OCI-LY3 (cell line): ENCODE results near the gene CNTN1.

ENCODE experiments used
- EZH2phosphoT487 ChIP-seq: fragments of 200-600 bp; shearing (Covaris generic); IDR thresholded peaks from 2 replicates; pipeline ENCODE4 v1.6.1; 2018; ENCODE audit warnings: antibody characterized with exemption, mixed run types, low read depth
- TF ChIP-seq, protein P1 (sequence below): fragments of 200-600, 300-600 bp; sonication (generic); IDR thresholded peaks from 2 replicates; pipeline ENCODE4 v1.5.1; 2014; ENCODE audit warnings: antibody characterized with exemption, low read length, low read depth

DNA sequence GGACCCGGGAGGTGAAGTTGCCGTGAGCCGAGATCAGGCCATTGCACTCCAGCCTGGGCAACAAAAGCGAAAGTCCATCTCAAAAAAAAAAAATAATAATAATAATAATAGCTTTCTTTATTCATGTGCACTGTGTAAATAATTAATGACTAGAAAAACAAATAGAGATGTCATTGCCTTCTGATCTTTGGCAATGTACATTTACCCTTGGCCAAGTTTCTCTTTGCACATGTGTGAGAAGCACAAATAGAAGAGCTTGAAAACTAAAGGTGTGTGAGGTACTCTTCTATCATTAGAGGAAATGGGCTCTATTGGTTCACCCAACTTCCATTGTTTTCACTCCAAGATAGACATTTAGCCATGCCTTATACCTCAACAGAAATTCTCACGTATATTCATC is 325.8 kb downstream of the CNTN1 start:
- TF ChIP-seq, protein P1, sequence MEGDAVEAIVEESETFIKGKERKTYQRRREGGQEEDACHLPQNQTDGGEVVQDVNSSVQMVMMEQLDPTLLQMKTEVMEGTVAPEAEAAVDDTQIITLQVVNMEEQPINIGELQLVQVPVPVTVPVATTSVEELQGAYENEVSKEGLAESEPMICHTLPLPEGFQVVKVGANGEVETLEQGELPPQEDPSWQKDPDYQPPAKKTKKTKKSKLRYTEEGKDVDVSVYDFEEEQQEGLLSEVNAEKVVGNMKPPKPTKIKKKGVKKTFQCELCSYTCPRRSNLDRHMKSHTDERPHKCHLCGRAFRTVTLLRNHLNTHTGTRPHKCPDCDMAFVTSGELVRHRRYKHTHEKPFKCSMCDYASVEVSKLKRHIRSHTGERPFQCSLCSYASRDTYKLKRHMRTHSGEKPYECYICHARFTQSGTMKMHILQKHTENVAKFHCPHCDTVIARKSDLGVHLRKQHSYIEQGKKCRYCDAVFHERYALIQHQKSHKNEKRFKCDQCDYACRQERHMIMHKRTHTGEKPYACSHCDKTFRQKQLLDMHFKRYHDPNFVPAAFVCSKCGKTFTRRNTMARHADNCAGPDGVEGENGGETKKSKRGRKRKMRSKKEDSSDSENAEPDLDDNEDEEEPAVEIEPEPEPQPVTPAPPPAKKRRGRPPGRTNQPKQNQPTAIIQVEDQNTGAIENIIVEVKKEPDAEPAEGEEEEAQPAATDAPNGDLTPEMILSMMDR, result no peak
- no peak for TF ChIP-seq EZH2phosphoT487
